NCI-H524 (cell line): ENCODE measurements around the gene GARRE1.

Source experiments
- DNase-seq, 2 experiments: peaks; one replicate each; lab custom pipeline; 2025; lab: John Stamatoyannopoulos, UW

The GARRE1 gene

GRCh38 chr19:34291235-34291634 is 36.9 kb downstream of the GARRE1 start:
- no peak for DNase-seq

- DNase-seq, result no peak
Measured at GRCh38 chr19:34295103-34295502, 40.7 kb downstream of the GARRE1 start.

GRCh38 chr19:34298891-34299520 is 44.7 kb downstream of the GARRE1 start:
- no peak for DNase-seq

GRCh38 chr19:34299576-34299975 is 45.2 kb downstream of the GARRE1 start:
- no peak for DNase-seq

GRCh38 chr19:34300380-34300779 is 46.0 kb downstream of the GARRE1 start:
- DNase-seq, result no peak

- no peak for DNase-seq
Measured at GRCh38 chr19:34300962-34301361, 46.6 kb downstream of the GARRE1 start.
